Activated T-cell treated with anti-CD3 and anti-CD28 coated beads, Interleukin-2, amount 50 U/mL, for 48 hours (primary cell): ENCODE measurements around the gene ST3GAL5.
A peak's percentile ranks its signal among the peaks of the same experiment; 100 is the strongest.

Experiments
- DNase-seq, 2 experiments: peaks; one replicate each; pipeline ENCODE4 v3.0.0-alpha.2; 2020

ST3GAL5 gene

GRCh38 chr2:85865539-85866164 is 23.1 kb downstream of the ST3GAL5 start:
- peak; percentile 50 to 61 for DNase-seq

GRCh38 chr2:85864654-85865053 is 24.1 kb downstream of the ST3GAL5 start:
- DNase-seq, result no peak

- peak; percentile 47 to 56 for DNase-seq
Observed at GRCh38 chr2:85862426-85862825, 26.4 kb downstream of the ST3GAL5 start.

GRCh38 chr2:85861650-85862049 is 27.1 kb downstream of the ST3GAL5 start:
- no peak for DNase-seq

GRCh38 chr2:85861180-85861579 is 27.6 kb downstream of the ST3GAL5 start:
- no peak for DNase-seq

GRCh38 chr2:85858841-85859240 is 29.9 kb downstream of the ST3GAL5 start:
- DNase-seq, result no peak

GRCh38 chr2:85854897-85855296 is 33.9 kb downstream of the ST3GAL5 start:
- no peak for DNase-seq

GRCh38 chr2:85854166-85854509 is 34.7 kb downstream of the ST3GAL5 start:
- peak in 1 of 2 experiments; percentile 49 for DNase-seq

- DNase-seq, result peak; percentile 47 to 48
Observed at GRCh38 chr2:85853499-85854165, 35.2 kb downstream of the ST3GAL5 start.

GRCh38 chr2:85852937-85853498 is 35.8 kb downstream of the ST3GAL5 start:
- DNase-seq, result peak; percentile 70

- no peak for DNase-seq
Observed at GRCh38 chr2:85852152-85852840, 36.5 kb downstream of the ST3GAL5 start.

- peak; percentile 48 to 54 for DNase-seq
Observed at GRCh38 chr2:85851253-85852151, 37.3 kb downstream of the ST3GAL5 start.

- DNase-seq, result no peak
Observed at GRCh38 chr2:85850451-85850850, 38.3 kb downstream of the ST3GAL5 start.

- no peak for DNase-seq
Observed at GRCh38 chr2:85847051-85847588, 41.7 kb downstream of the ST3GAL5 start.

GRCh38 chr2:85846411-85846810 is 42.4 kb downstream of the ST3GAL5 start:
- DNase-seq, result no peak

GRCh38 chr2:85844486-85844885 is 44.3 kb downstream of the ST3GAL5 start:
- DNase-seq, result no peak

- peak; percentile 65 to 68 for DNase-seq
Observed at GRCh38 chr2:85843543-85843942, 45.2 kb downstream of the ST3GAL5 start.

GRCh38 chr2:85840091-85840490 is 48.7 kb downstream of the ST3GAL5 start:
- no peak for DNase-seq

GRCh38 chr2:85839461-85839860 is 49.3 kb downstream of the ST3GAL5 start:
- no peak for DNase-seq

- no peak for DNase-seq
Observed at GRCh38 chr2:85838641-85839040, 50.1 kb downstream of the ST3GAL5 start.

GRCh38 chr2:85838181-85838580 is 50.6 kb downstream of the ST3GAL5 start:
- DNase-seq, result no peak

GRCh38 chr2:85834466-85834865 is 54.3 kb downstream of the ST3GAL5 start:
- DNase-seq, result no peak

- DNase-seq, result no peak
Observed at GRCh38 chr2:85831735-85832134, 57.1 kb downstream of the ST3GAL5 start.
